Psoas muscle (tissue), 8 donors: ENCODE results near the gene COPZ1. TPM values are rescaled to one million over a fixed set of nuclear protein-coding genes. Genes with fewer than 3 reads are reported as not detected.
A peak's percentile ranks its signal among the peaks of the same experiment; 100 is the strongest.

Experiments
- ATAC-seq, 4 donors: fragments of 200-7000 bp; cut with Tn5 transposase; one replicate each; pipeline ENCODE4 v1.9.1; 2020; ENCODE audit warnings: moderate library complexity in 3 of 4, mild to moderate bottlenecking in 2 of 4
- DNase-seq, 2 donors: peaks; one replicate each; pipeline ENCODE4 v3.0.0-alpha.2; 2020
- H3K27ac ChIP-seq: fragments of 200-600 bp; one replicate; pipeline ENCODE4 v1.8.0; 2022
- H3K27me3 ChIP-seq, 3 donors: fragments of 200-600 bp in 1 of 3; one replicate each; pipeline versions ENCODE4 v1.6.1 to v1.8.0; 2013 to 2022; ENCODE audit warnings: low read length in 2 of 3, mild to moderate bottlenecking in 2 of 3, moderate library complexity in 1 of 3; ENCODE audit not compliant: insufficient read depth in 3 of 3
- H3K36me3 ChIP-seq, 2 donors: fragments of 200-600 bp in 1 of 2; one replicate each; pipeline versions ENCODE4 v1.6.1 to v1.8.0; 2013 to 2022; ENCODE audit warnings: low read depth in 1 of 2, mild to moderate bottlenecking in 1 of 2, moderate library complexity in 1 of 2; ENCODE audit not compliant: insufficient read depth in 1 of 2
- H3K4me1 ChIP-seq: fragments of 200-600 bp; one replicate; pipeline ENCODE4 v1.8.0; 2022
- H3K4me3 ChIP-seq: fragments of 200-600 bp; one replicate; pipeline ENCODE4 v1.8.0; 2022; ENCODE audit warnings: mild to moderate bottlenecking
- H3K9me3 ChIP-seq: fragments of 200-600 bp; one replicate; pipeline ENCODE4 v1.8.0; 2022
- WGBS, 3 donors: extraction: QIAGEN DNeasy Blood & Tissue Kit; methylation state at CpG; one replicate each; pipeline versions ENCODE4 v1.1.6 to v1.1.7; 2013; 5-methylcytosine and 5-hydroxymethylcytosine counted together
- intact Hi-C, 2 donors: fragments of 100-400 bp; cut with DNase I; formaldehyde crosslinking; loops; one replicate each; pipeline versions ENCODE4 v1.11.0 to v1.14.2; 2022
- polyA plus RNA-seq, 3 donors: library from polyadenylated mRNA; stranded (reverse); fragments of 200-250 nt; gene quantifications; one replicate each; pipeline ENCODE4 v1.2.3, GENCODE V29; 2013
- total RNA-seq, 4 donors: library from RNA; stranded (reverse); fragmentation: NEBNext Ultra II Directional in 2 of 4; extraction: Animal tissue kit (Norgen Biotek cat#: 25700) in 2 of 4; gene quantifications; one replicate each; pipeline versions ENCODE4 v1.2.1 to v1.2.4, GENCODE V29; 2021 to 2023
- TF ChIP-seq, protein P1 (sequence below): fragments of 200-600 bp; IDR thresholded peaks from one replicate; pipeline ENCODE4 v1.8.0; 2022; ENCODE audit warnings: antibody characterized with exemption
- donor health status: healthy with polysubstance abuse.
- donor health status: DM: no; HTN: no; CAD: no; lungs with moderate emphysema.
- donor health status: Bipolar disorder and iron deficiency.
- donor health status: healthy.
- donor health status: DM: yes; HTN: yes; CAD: no.
- donor health status: DM: no; HTN: no; CAD: no.
- donor health status: DM: no; HTN: no; CAD: no.
- donor health status: DM: yes; HTN: yes; CAD: no.

COPZ1 gene
- total and polyA plus RNA-seq, 7 donors: 77.8 to 131 (median 88.3) TPM

DNA sequence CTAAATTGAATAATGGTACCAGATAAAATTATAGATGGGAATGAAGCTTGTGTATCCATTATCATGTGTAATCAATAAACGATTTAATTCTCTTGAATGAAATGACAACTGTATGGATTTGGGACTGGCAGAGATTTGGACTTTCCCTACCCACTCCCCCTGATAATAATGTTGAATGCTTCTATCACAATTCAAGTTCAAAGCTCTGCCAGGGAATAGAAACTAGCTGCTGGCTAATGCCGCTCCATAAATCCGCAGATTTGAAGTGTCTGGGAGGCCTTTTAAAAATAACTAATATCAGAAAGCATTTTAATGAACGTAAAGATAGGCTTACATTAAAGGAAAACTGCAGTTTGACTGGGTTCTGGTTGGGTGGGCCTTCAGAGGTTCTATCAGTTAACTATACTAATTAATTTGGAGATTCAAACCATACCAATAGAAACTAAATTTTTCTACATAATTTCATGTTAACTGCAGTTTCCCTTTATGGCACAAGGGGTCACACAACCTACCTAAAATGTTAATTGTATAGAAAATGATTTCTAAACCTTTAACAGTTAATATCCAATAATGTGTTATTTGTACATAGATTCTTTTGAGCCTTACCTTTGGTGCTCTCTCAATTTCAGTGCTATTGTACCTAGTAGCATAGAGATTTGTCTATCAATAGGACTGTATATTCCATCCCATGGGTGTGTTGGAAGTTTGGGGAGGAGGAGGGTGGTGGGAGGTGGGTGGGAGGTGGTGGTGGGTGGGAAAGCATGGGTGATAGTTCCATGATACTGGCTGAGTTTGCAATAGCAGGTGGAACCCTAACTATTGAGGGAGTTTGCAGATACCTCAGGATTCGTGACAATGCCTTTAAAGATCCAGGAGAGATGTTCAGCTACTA lies 39.5 kb upstream of the COPZ1 start:
- peak overlapping the region; percentile 50 for H3K27ac ChIP-seq
- H3K27me3 ChIP-seq: no peaks in the 10 kb centered on the region
- H3K4me1 ChIP-seq: peaks cover 67% of the 10 kb centered on the region
- H3K9me3 ChIP-seq: no peaks in the 10 kb centered on the region
- H3K4me3 ChIP-seq: peak overlapping the region; percentile 98
- WGBS, 3 donors: 52 to 61% (median 61%) methylated on average over 5 of the region's 5 CpGs
- H3K36me3 ChIP-seq: peaks cover 18 to 70% of the 10 kb centered on the region in 2 donors
- TF ChIP-seq, protein P1, sequence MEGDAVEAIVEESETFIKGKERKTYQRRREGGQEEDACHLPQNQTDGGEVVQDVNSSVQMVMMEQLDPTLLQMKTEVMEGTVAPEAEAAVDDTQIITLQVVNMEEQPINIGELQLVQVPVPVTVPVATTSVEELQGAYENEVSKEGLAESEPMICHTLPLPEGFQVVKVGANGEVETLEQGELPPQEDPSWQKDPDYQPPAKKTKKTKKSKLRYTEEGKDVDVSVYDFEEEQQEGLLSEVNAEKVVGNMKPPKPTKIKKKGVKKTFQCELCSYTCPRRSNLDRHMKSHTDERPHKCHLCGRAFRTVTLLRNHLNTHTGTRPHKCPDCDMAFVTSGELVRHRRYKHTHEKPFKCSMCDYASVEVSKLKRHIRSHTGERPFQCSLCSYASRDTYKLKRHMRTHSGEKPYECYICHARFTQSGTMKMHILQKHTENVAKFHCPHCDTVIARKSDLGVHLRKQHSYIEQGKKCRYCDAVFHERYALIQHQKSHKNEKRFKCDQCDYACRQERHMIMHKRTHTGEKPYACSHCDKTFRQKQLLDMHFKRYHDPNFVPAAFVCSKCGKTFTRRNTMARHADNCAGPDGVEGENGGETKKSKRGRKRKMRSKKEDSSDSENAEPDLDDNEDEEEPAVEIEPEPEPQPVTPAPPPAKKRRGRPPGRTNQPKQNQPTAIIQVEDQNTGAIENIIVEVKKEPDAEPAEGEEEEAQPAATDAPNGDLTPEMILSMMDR: peak; percentile 29
- intact Hi-C loops: loop anchor here in 1 of 2 donors (5.0 kb wide), 1 partner anchor 42 kb away; the partner anchor contains the start of gene COPZ1
- ATAC-seq: no peak
- DNase-seq: no peak

DNA sequence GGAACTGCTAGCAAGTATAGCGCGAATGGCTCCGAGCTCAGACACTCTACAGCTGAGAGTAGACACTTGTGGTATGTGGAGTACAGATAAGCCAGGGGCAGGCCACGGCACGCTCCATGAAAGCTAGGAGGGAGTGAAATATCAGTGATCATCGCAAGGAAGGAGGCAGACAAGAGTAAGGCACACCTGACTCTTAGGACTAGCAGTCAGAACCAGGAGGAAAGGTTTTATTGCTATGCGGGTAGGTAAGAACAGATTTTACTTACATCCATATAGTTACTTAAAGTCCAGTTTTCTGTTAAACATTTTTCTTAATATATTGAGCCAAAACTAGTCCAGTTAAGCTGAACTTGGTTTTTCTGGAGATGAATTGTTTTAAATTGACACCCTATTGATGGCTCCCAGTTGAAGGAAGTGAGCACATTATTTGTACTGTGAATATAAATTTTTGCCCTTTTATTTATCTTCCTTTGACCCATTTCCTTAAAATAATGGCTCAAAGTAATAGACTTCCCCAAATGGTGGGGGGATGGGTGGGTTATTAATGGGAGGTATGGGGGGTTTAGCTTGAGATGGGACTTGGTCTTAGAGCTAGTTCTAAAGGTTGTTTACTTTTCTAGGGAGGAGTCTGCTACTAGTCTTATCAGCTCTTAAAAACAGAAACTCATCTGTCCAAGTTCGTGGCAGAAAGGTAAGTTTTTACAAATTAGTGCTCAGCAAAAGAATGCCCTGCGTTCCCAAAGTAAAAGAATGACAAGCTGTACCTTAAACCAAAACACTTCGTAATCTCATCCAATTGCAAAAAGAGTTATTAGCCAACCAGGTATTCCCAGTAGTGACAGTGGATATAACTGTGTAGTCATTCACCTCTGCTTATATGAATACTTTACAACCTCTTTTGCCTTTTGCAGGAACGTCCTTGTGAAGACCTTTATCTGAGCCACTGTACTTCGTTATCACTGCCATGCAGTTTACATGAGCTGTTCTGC lies 38.6 kb upstream of the COPZ1 start:
- ATAC-seq (peak in 2 of 4 donors; percentile 21 to 25), DNase-seq (no peak)
- no peaks in the 10 kb centered on the region for H3K27me3 ChIP-seq
- peak overlapping the region; percentile 53 for H3K27ac ChIP-seq
- TF ChIP-seq, protein P1: no peak
- intact Hi-C loops: loop anchor here in 1 of 2 donors (5.0 kb wide), 1 partner anchor 41 kb away; the partner anchor contains the start of gene COPZ1
- 39 to 62% (median 41%) methylated on average over 12 of the region's 12 CpGs for WGBS, 3 donors
- peaks cover 18 to 69% of the 10 kb centered on the region in 2 donors for H3K36me3 ChIP-seq
- no peaks in the 10 kb centered on the region for H3K9me3 ChIP-seq
- peak overlapping the region; percentile 98 for H3K4me3 ChIP-seq
- H3K4me1 ChIP-seq: peaks cover 67% of the 10 kb centered on the region

DNA sequence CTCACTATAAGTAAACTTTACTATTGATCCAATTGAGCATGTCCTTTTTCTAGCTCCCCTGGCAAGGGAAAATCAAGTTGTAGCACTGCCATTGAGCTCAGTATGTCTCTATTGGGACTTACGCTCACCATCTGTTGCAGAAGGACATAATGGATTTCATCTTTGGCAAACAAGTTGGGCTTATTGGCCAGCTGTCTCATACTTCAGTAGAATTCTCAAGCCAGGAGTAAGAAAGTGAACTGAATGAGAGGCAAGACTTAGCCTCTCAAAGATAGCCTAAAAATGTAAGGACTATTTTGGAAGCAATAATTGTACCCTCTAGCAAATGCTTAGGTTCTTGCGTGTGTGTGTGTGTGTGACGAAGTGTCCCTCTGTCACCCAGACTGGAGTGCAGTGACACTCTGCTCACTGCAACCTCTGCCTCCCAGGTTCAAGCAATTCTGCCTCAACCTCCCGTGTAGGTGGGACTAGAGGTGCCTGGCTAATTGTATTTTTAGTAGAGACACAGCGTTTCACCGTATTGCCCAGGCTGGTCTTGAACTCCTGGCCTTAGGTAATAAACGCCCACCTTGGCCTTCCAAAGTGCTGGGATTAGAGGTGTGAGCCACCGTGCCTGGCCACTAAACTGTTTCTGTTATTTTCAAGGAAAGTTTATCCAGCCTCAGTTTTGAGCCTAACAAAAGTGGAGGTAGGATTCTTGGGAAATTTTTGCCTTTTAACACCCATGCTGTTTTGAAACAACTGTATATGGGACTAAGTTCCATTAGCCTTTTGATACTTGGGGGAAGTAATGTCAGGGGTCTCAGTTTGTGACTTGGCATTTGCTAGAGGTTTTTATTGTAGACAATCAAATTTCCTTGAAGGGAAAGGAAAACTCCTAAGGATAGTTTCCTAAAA lies 37.4 kb upstream of the COPZ1 start:
- DNase-seq (no peak), ATAC-seq (peak; percentile 15 to 32 (median 18))
- no peaks in the 10 kb centered on the region for H3K9me3 ChIP-seq
- TF ChIP-seq, protein P1: no peak
- 44 to 61% (median 46%) methylated on average over 8 of the region's 8 CpGs for WGBS, 3 donors
- H3K4me3 ChIP-seq: peak overlapping the region; percentile 13
- intact Hi-C loops: loop anchor here in 1 of 2 donors (5.0 kb wide), 1 partner anchor 40 kb away; the partner anchor contains the start of gene COPZ1
- no peaks in the 10 kb centered on the region for H3K27me3 ChIP-seq
- peak overlapping the region; percentile 53 for H3K27ac ChIP-seq
- peaks cover 58% of the 10 kb centered on the region for H3K4me1 ChIP-seq
- peaks cover 15 to 57% of the 10 kb centered on the region in 2 donors for H3K36me3 ChIP-seq
